Panc1 (cell line): Measurements from ENCODE around the gene POLG2. TPM values are rescaled to one million over a fixed set of nuclear protein-coding genes. Genes with fewer than 3 reads are reported as not detected.

Source experiments
- ATAC-seq: fragments of 200-7000 bp; cut with Tn5 transposase; 2 replicates; pipeline ENCODE4 v1.9.1; 2020; ENCODE audit warnings: mild to moderate bottlenecking, moderate library complexity
- BruUV-seq: library from RNA; stranded (reverse); fragments of 400-500 nt; replicated peaks from 2 replicates; lab custom pipeline; 2021; lab: Mats Ljungman, UMichigan
- CTCF ChIA-PET: fragments of 300-600 bp; sonication (Branson Sonifier 250); formaldehyde crosslinking; loops from one replicate; lab custom pipeline; 2022; ENCODE audit warnings: antibody characterized with exemption; lab: Charles Lee
- POLR2A ChIA-PET: fragments of 300-600 bp; sonication (Branson Sonifier 250); formaldehyde crosslinking; loops from one replicate; lab custom pipeline; 2022; ENCODE audit warnings: antibody characterized with exemption; lab: Charles Lee
- DNase-seq: peaks from one replicate; pipeline ENCODE4 v3.0.0-alpha.2; 2010; ENCODE audit warnings: low read depth, low spot score
- H3K27ac ChIP-seq: 2 replicates; pipeline ENCODE4 v1.5.1; 2011; ENCODE audit warnings: mild to moderate bottlenecking, low read length, inconsistent platforms
- H3K27me3 ChIP-seq: fragments of 200-500 bp; sonication (Bioruptor generic); 2 replicates; pipeline ENCODE4 v1.6.0; 2014; ENCODE audit warnings: low read length, inconsistent platforms; ENCODE audit not compliant: control insufficient read depth, insufficient read depth
- H3K36me3 ChIP-seq: fragments of 200-500 bp; sonication (Bioruptor generic); 2 replicates; pipeline ENCODE4 v1.5.1; 2014; ENCODE audit warnings: inconsistent platforms, mild to moderate bottlenecking, low read length, moderate library complexity; ENCODE audit not compliant: control insufficient read depth, insufficient read depth
- H3K4me1 ChIP-seq: 2 replicates; pipeline ENCODE4 v1.5.1; 2011; ENCODE audit warnings: inconsistent platforms, mild to moderate bottlenecking, low read length, moderate library complexity; ENCODE audit not compliant: control insufficient read depth, insufficient read depth
- H3K4me3 ChIP-seq, 2 experiments: 2 replicates each; pipeline ENCODE4 v1.5.1; 2011 to 2012; ENCODE audit warnings: low read depth in 2 of 2, low read length in 2 of 2, mild to moderate bottlenecking in 2 of 2, inconsistent platforms in 1 of 2, moderate library complexity in 1 of 2
- H3K9me3 ChIP-seq: fragments of 200-500 bp; sonication (Bioruptor generic); 2 replicates; pipeline ENCODE4 v1.5.1; 2014; ENCODE audit warnings: low read depth, mild to moderate bottlenecking, inconsistent platforms, low read length, moderate library complexity; ENCODE audit not compliant: control insufficient read depth, insufficient read depth
- CTCF ChIP-seq: fragments of 450-650 bp; IDR thresholded peaks from 2 replicates; pipeline ENCODE4 v1.5.1; 2017; ENCODE audit warnings: mild to moderate bottlenecking
- POLR2AphosphoS5 ChIP-seq: IDR thresholded peaks from 2 replicates; pipeline ENCODE4 v1.6.1; 2012; ENCODE audit warnings: mild to moderate bottlenecking, low read depth, low read length, moderate library complexity
- REST ChIP-seq, 2 experiments: IDR thresholded peaks; 2 replicates each; pipeline ENCODE4 v1.6.1; 2011 to 2012; ENCODE audit warnings: low read depth in 2 of 2, control low read depth in 1 of 2, low read length in 1 of 2, mild to moderate bottlenecking in 1 of 2, moderate library complexity in 1 of 2; ENCODE audit not compliant: insufficient read depth in 1 of 2
- SIN3A ChIP-seq: IDR thresholded peaks from 2 replicates; pipeline ENCODE4 v1.6.1; 2012; ENCODE audit warnings: low read depth, mild to moderate bottlenecking, low read length, moderate library complexity, borderline replicate concordance; ENCODE audit not compliant: insufficient read depth
- TCF7L2 ChIP-seq: IDR thresholded peaks from 2 replicates; pipeline ENCODE4 v1.6.1; 2011; ENCODE audit warnings: mild to moderate bottlenecking, low read depth, low read length, inconsistent platforms
- in situ Hi-C: cut with HindIII; loops from 2 replicates; pipeline ENCODE4 v1.10.0; 2016; ENCODE audit warnings: low sequenced_read_pairs, low pct_unique_long_range_greater_than_20kb
- intact Hi-C: fragments of 100-400 bp; cut with micrococcal nuclease; formaldehyde crosslinking; loops from one replicate; pipeline ENCODE4 v1.10.0; 2022; ENCODE audit not compliant: unreplicated experiment
- total RNA-seq: library from RNA; stranded (reverse); gene quantifications from one replicate; pipeline ENCODE4 v1.2.1, GENCODE V29; 2021; ENCODE audit not compliant: unreplicated experiment

POLG2 gene
- total RNA-seq, 1 experiment from 2014 or later = 19.6 TPM

GRCh38 chr17:64509179-64509578 is 12.3 kb upstream of the POLG2 start:
- Histone ChIP-seq H3K36me3 (peaks cover 48% of the 10 kb centered on the region), H3K9me3 (no peaks in the 10 kb centered on the region), H3K4me1 (peaks cover 11% of the 10 kb centered on the region), H3K4me3 (no peak overlapping the region), H3K27ac (no peak overlapping the region), H3K27me3 (no peaks in the 10 kb centered on the region)
- DNase-seq = no peak
- BruUV-seq = no TSS peak
- ChIA-PET CTCF (no interaction called here), POLR2A (interaction anchor here (0.6 kb wide), 1 partner anchor 54 kb away, joined by 4 read pairs; no protein-coding TSS in a partner anchor)
- no peak for ATAC-seq
- TF ChIP-seq CTCF = no peak
- TF ChIP-seq SIN3A = no peak
- TF ChIP-seq TCF7L2 = no peak
- no peak for TF ChIP-seq REST (IDR thresholded peaks at IDR 0.05; ENCODE audit: insufficient read depth in 1 of 2, low read depth in 2 of 2, low read length in 1 of 2)
- in situ Hi-C loops = no loop called here
- intact Hi-C loops = no loop called here

GRCh38 chr17:64508683-64509082 is 11.8 kb upstream of the POLG2 start:
- ATAC-seq (no peak), DNase-seq (no peak)
- H3K4me3 ChIP-seq = peak overlapping the region in 1 of 2 experiments; percentile 88; a peak in 3 of 4 replicates
- H3K9me3 ChIP-seq = no peaks in the 10 kb centered on the region
- no TSS peak for BruUV-seq
- POLR2A ChIA-PET = interaction anchor here (0.6 kb wide), 1 partner anchor 55 kb away, joined by 4 read pairs; no protein-coding TSS in a partner anchor
- intact Hi-C loops = no loop called here
- H3K27me3 ChIP-seq = no peaks in the 10 kb centered on the region
- TF ChIP-seq REST (IDR thresholded peaks at IDR 0.05; ENCODE audit: insufficient read depth in 1 of 2, low read depth in 2 of 2, low read length in 1 of 2) = no peak
- TF ChIP-seq TCF7L2 = no peak
- TF ChIP-seq CTCF = no peak
- TF ChIP-seq SIN3A = no peak
- TF ChIP-seq POLR2AphosphoS5 = no peak
- in situ Hi-C loops = no loop called here
- H3K27ac ChIP-seq = no peak overlapping the region
- peaks cover 50% of the 10 kb centered on the region for H3K36me3 ChIP-seq
- CTCF ChIA-PET = no interaction called here
- peaks cover 14% of the 10 kb centered on the region for H3K4me1 ChIP-seq
